GM18505 (cell line): ENCODE measurements around the gene GDF11.

Experiments
- ATAC-seq: cut with Tn5 transposase; IDR thresholded peaks from one replicate; pipeline ENCODE4 v1.9.1; 2021; ENCODE audit not compliant: unreplicated experiment
- POLR2A ChIP-seq: IDR thresholded peaks from 4 replicates; pipeline ENCODE4 v1.6.1; 2011; ENCODE audit warnings: borderline replicate concordance; ENCODE audit not compliant: insufficient read depth, insufficient read length; ENCODE audit errors: extremely low read depth

The GDF11 gene

GRCh38 chr12:55742719-55743405 lies at the start of gene GDF11:
Gene GDF11 (plus strand): TSS chr12:55743122. CDS start chr12:55743317, 195 bp downstream.
- ATAC-seq, result peak; percentile 38
- TF ChIP-seq POLR2A, result no peak

GRCh38 chr12:55693323-55694187 lies 49.4 kb upstream of the GDF11 start:
- TF ChIP-seq POLR2A, result no peak
- ATAC-seq, result no peak

GRCh38 chr12:55694188-55694515 lies 48.8 kb upstream of the GDF11 start:
- ATAC-seq, result no peak
- no peak for TF ChIP-seq POLR2A

- ATAC-seq, result no peak
- TF ChIP-seq POLR2A, result no peak
These were observed 48.3 kb upstream of the GDF11 start for GRCh38 chr12:55694651-55695050.

- no peak for ATAC-seq
- no peak for TF ChIP-seq POLR2A
These were observed 47.6 kb upstream of the GDF11 start for GRCh38 chr12:55695349-55695748.

GRCh38 chr12:55696141-55696540 lies 46.8 kb upstream of the GDF11 start:
- no peak for ATAC-seq
- no peak for TF ChIP-seq POLR2A

GRCh38 chr12:55696796-55697462 lies 46.0 kb upstream of the GDF11 start:
- TF ChIP-seq POLR2A, result no peak
- ATAC-seq, result no peak

GRCh38 chr12:55697686-55698085 lies 45.2 kb upstream of the GDF11 start:
- no peak for ATAC-seq
- TF ChIP-seq POLR2A, result no peak

GRCh38 chr12:55698241-55698955 lies 44.5 kb upstream of the GDF11 start:
- TF ChIP-seq POLR2A, result no peak

GRCh38 chr12:55698965-55699364 lies 44.0 kb upstream of the GDF11 start:
- TF ChIP-seq POLR2A, result no peak
- ATAC-seq, result no peak

More at GRCh38 chr12:55698241-55698955, 44.5 kb upstream of the GDF11 start:
- ATAC-seq, result no peak

- no peak for TF ChIP-seq POLR2A
- no peak for ATAC-seq
These were observed 43.4 kb upstream of the GDF11 start for GRCh38 chr12:55699471-55700055.

- TF ChIP-seq POLR2A, result no peak
- no peak for ATAC-seq
These were observed 42.5 kb upstream of the GDF11 start for GRCh38 chr12:55700255-55701018.
